Activated CD8-positive, alpha-beta T cell treated with anti-CD3 and anti-CD28 coated beads, Interleukin-2, amount 10 ng/mL, durations not matched to agents 7 days and 5 days (primary cell): ENCODE data around the gene SULF2. TPM values are rescaled to one million over a fixed set of nuclear protein-coding genes. Genes with fewer than 3 reads are reported as not detected.

Experiments
- ATAC-seq: fragments of 150-1000 bp; cut with Tn5 transposase; one replicate; pipeline ENCODE4 v1.10.0; 2021; ENCODE audit warnings: moderate library complexity
- CTCF ChIA-PET: fragments of 350-600 bp; sonication (Branson Sonifier 250); formaldehyde crosslinking; loops from one replicate; lab custom pipeline; 2021; ENCODE audit warnings: antibody characterized with exemption; lab: Charles Lee
- POLR2A ChIA-PET: fragments of 350-600 bp; sonication (Branson Sonifier 250); formaldehyde crosslinking; loops from one replicate; lab custom pipeline; 2021; ENCODE audit warnings: antibody characterized with exemption; lab: Charles Lee
- DNase-seq: peaks from one replicate; pipeline ENCODE4 v3.0.0-alpha.2; 2020
- H3K27ac Mint-ChIP-seq: one replicate; pipeline ENCODE4 v1.8.0; 2021; ENCODE audit warnings: mild to moderate bottlenecking, mixed read lengths
- H3K27me3 Mint-ChIP-seq: one replicate; pipeline ENCODE4 v1.8.0; 2021; ENCODE audit warnings: low read depth, mixed read lengths
- H3K36me3 Mint-ChIP-seq: one replicate; pipeline ENCODE4 v1.8.0; 2021; ENCODE audit warnings: low read depth, mixed read lengths
- H3K4me1 Mint-ChIP-seq: one replicate; pipeline ENCODE4 v1.8.0; 2021; ENCODE audit warnings: low read depth, mixed read lengths
- H3K4me3 Mint-ChIP-seq: one replicate; pipeline ENCODE4 v1.8.0; 2021; ENCODE audit warnings: mild to moderate bottlenecking, mixed read lengths
- H3K9me3 Mint-ChIP-seq: one replicate; pipeline ENCODE4 v1.8.0; 2022; ENCODE audit warnings: mixed read lengths; ENCODE audit not compliant: insufficient read depth
- total RNA-seq, 2 experiments: library from RNA; stranded (reverse); gene quantifications; one replicate each; pipeline ENCODE4 v1.2.3, GENCODE V29; 2021

The SULF2 gene
- total RNA-seq, 2 experiments from 2014 or later, result 0.58 to 0.70 TPM

DNA sequence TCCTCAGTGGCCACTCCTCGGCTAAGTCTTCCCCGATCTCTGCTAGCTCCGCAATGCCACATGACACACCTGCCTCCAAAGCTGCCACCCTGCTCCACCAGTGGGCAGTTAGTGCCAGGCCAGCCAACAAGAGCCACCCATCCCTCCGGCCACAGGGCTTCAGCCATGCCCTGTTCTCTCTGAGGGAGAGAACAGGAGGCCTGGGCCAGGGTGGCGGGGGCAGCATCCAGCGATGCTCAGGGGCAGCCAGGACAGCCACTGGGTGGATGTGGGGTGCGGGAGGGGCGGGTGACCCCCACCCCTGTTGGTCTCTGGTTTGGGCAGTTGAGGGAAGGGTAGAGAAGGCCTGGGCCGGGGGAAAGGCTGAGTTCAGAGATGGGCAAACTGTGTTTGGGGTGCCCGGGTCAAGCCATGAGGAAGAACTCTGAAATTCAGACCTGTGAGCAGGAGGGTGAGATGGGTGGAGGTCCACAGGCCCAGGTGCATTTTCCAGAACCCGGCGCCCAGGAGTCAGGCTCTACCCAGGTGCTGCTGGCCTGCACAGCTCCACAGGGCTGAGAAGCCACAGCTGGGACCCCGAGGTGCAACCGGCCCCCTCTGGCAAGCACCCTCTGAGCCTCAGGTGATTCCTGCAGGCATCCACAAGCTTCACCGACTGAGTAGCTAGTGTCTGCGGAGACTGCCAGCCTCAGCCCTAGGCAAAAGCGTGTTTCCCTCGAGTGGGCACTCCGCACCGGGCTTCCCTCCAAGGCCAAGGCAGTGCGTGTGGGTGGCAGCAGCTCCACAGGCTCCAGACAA, 91.1 kb downstream of the SULF2 start:
- Mint-ChIP-seq H3K4me1 (peaks cover 3% of the 10 kb centered on the region), H3K9me3 (no peaks in the 10 kb centered on the region), H3K36me3 (no peaks in the 10 kb centered on the region), H3K27me3 (no peaks in the 10 kb centered on the region), H3K27ac (no peak overlapping the region), H3K4me3 (no peak overlapping the region)
- CTCF ChIA-PET, result interaction anchor here (1.4 kb wide), 1 partner anchor 17 kb away, joined by 3 read pairs; no protein-coding TSS in a partner anchor
- DNase-seq (no peak), ATAC-seq (no peak)
- POLR2A ChIA-PET, result no interaction called here

GRCh38 chr20:47691625-47692024, 93.7 kb downstream of the SULF2 start:
- H3K4me1 Mint-ChIP-seq, result peaks cover 3% of the 10 kb centered on the region
- H3K27me3 Mint-ChIP-seq, result no peaks in the 10 kb centered on the region
- ChIA-PET POLR2A (no interaction called here), CTCF (interaction anchor here (0.6 to 2.4 kb wide), 4 partner anchors 13 to 284 kb away, joined by 3 to 6 read pairs (median 3); no protein-coding TSS in a partner anchor)
- no peaks in the 10 kb centered on the region for H3K9me3 Mint-ChIP-seq
- H3K4me3 Mint-ChIP-seq, result no peak overlapping the region
- DNase-seq (no peak), ATAC-seq (no peak)
- H3K27ac Mint-ChIP-seq, result no peak overlapping the region
- H3K36me3 Mint-ChIP-seq, result no peaks in the 10 kb centered on the region

- DNase-seq (no peak), ATAC-seq (no peak)
- CTCF ChIA-PET, result interaction anchor here (0.9 kb wide), 1 partner anchor 931 kb away, joined by 3 read pairs; no protein-coding TSS in a partner anchor
- H3K4me1 Mint-ChIP-seq, result no peaks in the 10 kb centered on the region
- H3K36me3 Mint-ChIP-seq, result no peaks in the 10 kb centered on the region
- POLR2A ChIA-PET, result no interaction called here
- H3K27ac Mint-ChIP-seq, result no peak overlapping the region
- H3K27me3 Mint-ChIP-seq, result no peaks in the 10 kb centered on the region
- H3K9me3 Mint-ChIP-seq, result no peaks in the 10 kb centered on the region
- H3K4me3 Mint-ChIP-seq, result no peak overlapping the region
These were observed 95.5 kb downstream of the SULF2 start for GRCh38 chr20:47689731-47690130.

- no peak overlapping the region for H3K4me3 Mint-ChIP-seq
- ATAC-seq (no peak), DNase-seq (no peak)
- ChIA-PET CTCF (interaction anchor here (0.9 kb wide), 1 partner anchor 932 kb away, joined by 3 read pairs; no protein-coding TSS in a partner anchor), POLR2A (no interaction called here)
- no peak overlapping the region for H3K27ac Mint-ChIP-seq
- H3K36me3 Mint-ChIP-seq, result no peaks in the 10 kb centered on the region
- H3K4me1 Mint-ChIP-seq, result no peaks in the 10 kb centered on the region
- H3K9me3 Mint-ChIP-seq, result no peaks in the 10 kb centered on the region
- no peaks in the 10 kb centered on the region for H3K27me3 Mint-ChIP-seq
These were observed 96.6 kb downstream of the SULF2 start for GRCh38 chr20:47688385-47689381.

DNA sequence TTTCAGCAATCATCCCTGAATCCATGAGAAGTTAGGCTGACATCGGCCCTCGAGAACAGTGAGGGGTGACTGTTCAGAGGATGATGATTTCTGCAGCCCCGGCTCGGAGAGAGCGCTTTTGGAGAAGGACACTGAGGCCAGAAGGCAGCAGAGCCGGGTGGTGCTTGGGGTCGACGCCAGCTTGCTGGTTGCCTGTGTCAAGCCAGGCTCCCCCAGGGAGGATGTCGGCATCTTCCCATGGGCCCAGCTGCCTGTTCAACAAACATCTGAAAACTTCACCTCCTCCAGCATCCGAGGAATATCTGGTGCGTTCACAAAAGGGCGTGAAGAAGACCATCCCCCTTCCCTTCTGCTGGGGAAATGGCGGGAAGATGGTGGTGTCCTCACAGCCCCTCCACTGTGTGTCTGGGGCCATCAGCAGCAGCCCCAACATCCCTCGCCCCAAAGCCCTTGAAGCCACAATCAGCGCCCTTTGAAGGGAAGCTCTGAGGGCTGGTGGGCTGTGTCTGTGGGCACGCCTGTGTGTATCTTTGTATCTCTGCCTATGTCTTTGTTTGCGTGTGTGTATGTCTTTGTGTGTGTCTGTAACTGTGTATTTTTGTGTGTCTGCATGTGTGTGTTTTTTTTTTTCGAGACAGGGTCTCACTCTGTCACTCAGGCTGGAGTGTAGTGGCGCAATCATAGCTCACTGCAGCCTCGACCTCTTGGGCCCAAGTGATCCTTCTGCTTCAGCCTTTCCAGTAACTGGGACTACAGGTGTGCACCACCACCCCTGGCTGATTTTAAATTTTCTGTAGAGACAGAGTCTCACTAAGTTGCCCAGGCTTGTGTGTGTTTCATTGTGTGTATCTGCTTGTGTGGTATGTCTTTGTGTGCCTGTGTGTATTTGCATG, 97.9 kb downstream of the SULF2 start:
- no peaks in the 10 kb centered on the region for H3K36me3 Mint-ChIP-seq
- CTCF ChIA-PET, result interaction anchor here (1.2 kb wide), 1 partner anchor 933 kb away, joined by 3 read pairs; no protein-coding TSS in a partner anchor
- no peak overlapping the region for H3K4me3 Mint-ChIP-seq
- ATAC-seq (no peak), DNase-seq (no peak)
- H3K27me3 Mint-ChIP-seq, result no peaks in the 10 kb centered on the region
- POLR2A ChIA-PET, result no interaction called here
- H3K9me3 Mint-ChIP-seq, result no peaks in the 10 kb centered on the region
- no peaks in the 10 kb centered on the region for H3K4me1 Mint-ChIP-seq
- no peak overlapping the region for H3K27ac Mint-ChIP-seq

DNA sequence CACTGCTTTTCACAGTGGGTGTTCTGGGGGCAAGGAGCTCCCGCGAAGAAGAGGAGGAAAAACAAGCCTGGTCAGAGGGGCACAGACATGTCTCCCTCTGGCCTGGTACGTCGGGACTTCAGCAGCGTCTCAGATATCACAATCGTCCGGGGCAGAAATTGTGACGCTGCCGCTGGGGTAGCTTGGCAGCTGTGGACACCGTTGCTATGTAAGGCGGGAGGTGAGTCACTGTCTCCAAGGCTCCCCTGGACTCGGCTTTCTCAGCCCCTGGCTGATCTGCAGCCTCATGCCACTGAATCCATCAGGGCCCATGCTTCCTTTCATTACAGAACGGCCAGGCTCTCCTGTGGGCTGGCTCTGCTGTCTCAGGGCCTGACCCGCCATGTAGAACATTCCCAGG, 98.7 kb downstream of the SULF2 start:
- Mint-ChIP-seq H3K4me1 (no peaks in the 10 kb centered on the region), H3K4me3 (no peak overlapping the region), H3K9me3 (no peaks in the 10 kb centered on the region), H3K36me3 (no peaks in the 10 kb centered on the region), H3K27ac (no peak overlapping the region), H3K27me3 (no peaks in the 10 kb centered on the region)
- POLR2A ChIA-PET, result no interaction called here
- DNase-seq (no peak), ATAC-seq (no peak)
- CTCF ChIA-PET, result interaction anchor here (1.2 kb wide), 1 partner anchor 934 kb away, joined by 3 read pairs; no protein-coding TSS in a partner anchor

GRCh38 chr20:47684306-47685080, 100.8 kb downstream of the SULF2 start:
- H3K27ac Mint-ChIP-seq, result no peak overlapping the region
- no peak overlapping the region for H3K4me3 Mint-ChIP-seq
- no peaks in the 10 kb centered on the region for H3K4me1 Mint-ChIP-seq
- H3K27me3 Mint-ChIP-seq, result no peaks in the 10 kb centered on the region
- H3K36me3 Mint-ChIP-seq, result no peaks in the 10 kb centered on the region
- no peak for ATAC-seq
- DNase-seq, result no peak
- no peaks in the 10 kb centered on the region for H3K9me3 Mint-ChIP-seq
- CTCF ChIA-PET, result no interaction called here
- POLR2A ChIA-PET, result no interaction called here

GRCh38 chr20:47682916-47683315, 102.4 kb downstream of the SULF2 start:
- ChIA-PET POLR2A (no interaction called here), CTCF (no interaction called here)
- Mint-ChIP-seq H3K36me3 (no peaks in the 10 kb centered on the region), H3K4me1 (peaks cover 2% of the 10 kb centered on the region), H3K9me3 (no peaks in the 10 kb centered on the region), H3K4me3 (no peak overlapping the region), H3K27me3 (no peaks in the 10 kb centered on the region), H3K27ac (no peak overlapping the region)
- DNase-seq, result no peak
- ATAC-seq, result no peak

GRCh38 chr20:47682028-47682783, 103.1 kb downstream of the SULF2 start:
- Mint-ChIP-seq H3K4me3 (no peak overlapping the region), H3K4me1 (peaks cover 4% of the 10 kb centered on the region), H3K27me3 (no peaks in the 10 kb centered on the region), H3K36me3 (no peaks in the 10 kb centered on the region), H3K9me3 (no peaks in the 10 kb centered on the region), H3K27ac (no peak overlapping the region)
- ATAC-seq, result no peak
- ChIA-PET CTCF (no interaction called here), POLR2A (no interaction called here)
- DNase-seq, result no peak
